Stimulated activated CD8-positive, alpha-beta memory T cell treated with anti-CD3 and anti-CD28 coated beads, Interleukin-7, amount 100 ng/mL, for 24 hours (primary cell): ENCODE results near the gene MYH13.

ENCODE experiments used
- DNase-seq: peaks from one replicate; pipeline ENCODE4 v3.0.0-alpha.2; 2020; ENCODE audit warnings: low read depth

MYH13 gene

GRCh38 chr17:10372906-10373305 lies at the start of gene MYH13:
Gene MYH13, minus strand, starts transcription at chr17:10373006. Its CDS starts 8,476 bp downstream, at chr17:10364530.
- DNase-seq, result no peak

DNA sequence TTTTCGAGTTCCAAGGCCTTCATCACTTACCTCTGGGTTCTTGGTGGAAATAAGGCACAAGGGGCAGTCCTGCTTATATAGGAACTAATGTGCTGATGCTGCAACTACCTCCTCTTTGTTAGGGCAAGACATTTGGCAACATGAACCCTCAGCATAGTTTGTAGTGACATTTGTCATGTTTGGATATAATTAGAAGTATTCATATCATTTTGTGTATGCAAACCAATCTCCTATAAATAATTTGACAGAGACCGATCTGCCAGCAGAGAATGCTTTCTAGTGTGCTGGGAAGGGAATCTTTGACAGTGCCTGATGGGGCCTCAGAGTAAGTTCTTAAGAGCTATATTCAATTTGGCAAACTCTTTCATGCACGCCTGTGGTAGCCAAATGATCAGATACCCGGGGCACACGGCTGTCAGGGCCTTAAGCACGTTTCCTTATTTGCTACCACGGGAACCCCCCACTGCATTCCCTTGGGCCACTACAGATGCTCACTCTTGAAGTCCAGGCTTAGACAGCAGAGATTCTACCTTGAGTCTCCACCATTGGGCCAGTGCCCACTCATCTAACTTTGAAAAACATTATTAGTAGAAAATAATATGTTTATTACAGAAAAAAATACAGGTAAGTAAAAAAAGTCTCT lies 49.2 kb upstream of the MYH13 start, which contains the start of gene MYH8:
Gene MYH8, minus strand, starts transcription at position 51 of the 643 bp plus-strand sequence. CDS start 1,723 bp downstream, outside the sequence.
- DNase-seq, result no peak

DNA sequence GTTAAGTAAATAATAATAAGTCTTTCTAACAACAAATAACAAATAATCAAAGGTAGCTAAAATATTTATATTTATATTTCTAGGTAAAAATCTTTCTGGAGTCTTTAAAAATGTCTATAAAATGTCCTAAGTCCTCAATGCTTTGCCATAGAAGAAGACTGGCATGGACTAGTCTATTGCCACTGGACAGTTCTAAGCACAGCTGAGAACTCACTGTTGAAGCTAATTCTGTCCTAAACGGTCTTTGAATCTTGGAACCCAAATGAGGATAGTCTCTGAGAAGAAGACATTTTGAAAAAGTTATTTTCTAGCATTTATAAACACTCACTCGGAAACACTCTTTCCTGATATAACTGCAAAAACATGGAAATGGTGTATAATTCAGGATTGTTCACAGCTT lies 48.4 kb upstream of the MYH13 start:
- no peak for DNase-seq

DNA sequence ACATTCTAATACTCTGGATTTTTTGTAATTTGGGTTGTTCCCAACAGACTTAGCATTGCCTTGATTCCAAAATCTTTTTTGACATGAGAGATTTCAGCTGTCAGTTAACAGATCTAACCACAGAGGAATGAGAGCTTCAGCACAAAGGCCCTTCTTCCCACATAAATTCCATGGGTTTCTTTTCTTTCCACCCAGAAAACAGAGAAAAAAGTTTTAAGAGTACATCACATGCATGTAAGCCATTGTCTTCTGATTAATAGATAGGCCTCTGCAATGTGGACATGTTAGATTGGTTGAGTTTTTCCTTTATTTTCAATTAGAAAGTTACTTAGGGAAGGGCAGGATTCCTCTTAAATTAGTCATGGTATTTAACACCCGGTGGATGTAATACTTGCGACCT lies 48.0 kb upstream of the MYH13 start:
- DNase-seq, result no peak

DNA sequence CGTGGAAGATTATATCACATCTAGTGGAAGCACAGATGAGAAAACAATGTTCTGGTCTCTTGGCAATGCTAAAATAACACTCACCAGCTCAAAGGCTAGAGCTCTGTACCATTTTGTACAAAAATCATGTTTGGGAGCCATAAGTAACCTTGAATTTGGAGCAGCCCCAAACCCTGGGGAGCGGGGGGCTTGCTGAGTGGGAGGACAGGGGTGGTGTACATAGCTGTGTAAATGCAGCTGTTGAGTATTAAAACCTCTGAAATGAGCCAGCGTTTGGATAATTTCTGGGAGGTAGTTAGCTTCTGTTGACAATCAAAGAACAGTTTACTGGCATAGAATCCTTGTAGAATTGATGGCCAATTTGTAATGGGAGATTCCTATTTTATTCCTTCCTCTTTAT lies 44.6 kb upstream of the MYH13 start:
- DNase-seq, result no peak

DNA sequence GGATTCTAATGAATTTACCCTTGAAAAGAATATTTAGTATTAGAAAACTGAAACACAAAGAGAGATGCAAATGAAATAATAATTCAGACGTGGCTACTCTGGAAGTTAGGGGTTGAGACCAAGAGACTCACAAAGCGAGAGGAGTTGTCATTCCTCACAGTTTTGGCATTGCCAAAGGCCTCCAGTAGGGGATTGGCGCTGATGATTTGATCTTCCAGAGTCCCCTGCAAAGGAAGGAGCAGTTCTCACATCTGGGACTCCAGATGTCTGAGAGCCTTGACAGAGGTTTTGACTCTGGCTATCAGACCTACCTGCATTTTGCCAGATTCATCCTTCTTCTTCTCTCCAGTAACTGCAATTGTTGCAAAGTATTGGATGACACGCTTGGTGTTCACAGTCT lies 42.4 kb upstream of the MYH13 start:
- DNase-seq, result no peak

DNA sequence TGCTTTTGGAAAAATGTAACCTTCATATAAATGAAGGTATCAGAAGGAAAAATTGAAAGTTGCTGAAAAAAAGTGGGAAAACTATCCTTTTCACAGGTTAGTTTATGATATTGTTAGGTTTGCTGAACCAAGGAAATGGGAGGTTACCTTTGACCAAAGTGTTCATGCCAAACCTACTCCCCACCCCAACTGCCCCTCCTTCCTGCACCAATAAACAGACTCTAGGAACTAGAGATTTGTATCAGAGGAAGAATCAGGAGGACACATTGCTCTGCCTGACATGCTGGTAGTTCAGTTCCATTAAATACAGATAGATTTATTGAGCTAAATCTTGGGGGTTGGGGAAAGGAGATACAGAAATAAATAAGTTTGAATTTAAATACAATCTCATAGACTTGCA lies 30.8 kb upstream of the MYH13 start:
- DNase-seq, result no peak

DNA sequence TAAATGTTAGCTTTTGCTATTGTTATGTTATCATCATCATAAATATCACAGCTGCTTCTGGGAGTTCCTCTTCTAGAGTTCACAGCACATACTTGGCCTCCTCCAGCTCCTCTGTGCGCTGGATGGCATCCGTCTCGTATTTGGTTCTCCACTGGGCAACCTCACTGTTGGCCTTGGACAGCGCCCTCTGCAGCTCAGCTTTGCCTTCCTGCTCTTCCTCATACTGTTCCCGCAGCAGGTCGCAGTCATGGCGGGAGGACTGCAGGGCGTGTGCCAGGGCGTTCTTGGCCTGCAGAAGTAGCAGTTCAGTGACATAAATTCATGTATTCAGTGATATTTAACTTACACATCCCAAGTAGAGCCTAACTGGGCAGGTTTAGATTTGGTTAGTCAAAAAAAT lies 25.5 kb upstream of the MYH13 start:
- DNase-seq, result no peak

- no peak for DNase-seq
Observed at GRCh38 chr17:10396524-10397163, 23.8 kb upstream of the MYH13 start.

- no peak for DNase-seq
Observed at GRCh38 chr17:10394201-10394887, 21.5 kb upstream of the MYH13 start.

DNA sequence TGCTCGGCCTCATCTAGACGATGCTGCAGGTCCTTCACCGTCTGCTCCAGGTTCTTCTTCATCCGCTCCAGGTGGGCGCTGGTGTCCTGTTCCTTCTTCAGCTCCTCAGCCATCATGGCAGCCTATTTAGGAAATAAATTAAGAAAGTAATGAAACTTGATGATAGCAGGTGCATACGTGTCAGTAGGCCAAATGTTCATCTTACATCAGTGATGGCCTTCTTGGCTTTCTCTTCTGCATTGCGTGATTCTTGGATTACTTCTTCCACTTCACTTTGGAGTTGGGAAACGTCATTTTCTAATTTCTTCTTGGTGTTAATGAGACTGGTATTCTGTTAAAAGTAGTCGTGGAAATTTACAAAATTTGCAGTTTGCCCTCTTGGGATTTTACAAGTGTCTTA lies 20.1 kb upstream of the MYH13 start:
- no peak for DNase-seq

DNA sequence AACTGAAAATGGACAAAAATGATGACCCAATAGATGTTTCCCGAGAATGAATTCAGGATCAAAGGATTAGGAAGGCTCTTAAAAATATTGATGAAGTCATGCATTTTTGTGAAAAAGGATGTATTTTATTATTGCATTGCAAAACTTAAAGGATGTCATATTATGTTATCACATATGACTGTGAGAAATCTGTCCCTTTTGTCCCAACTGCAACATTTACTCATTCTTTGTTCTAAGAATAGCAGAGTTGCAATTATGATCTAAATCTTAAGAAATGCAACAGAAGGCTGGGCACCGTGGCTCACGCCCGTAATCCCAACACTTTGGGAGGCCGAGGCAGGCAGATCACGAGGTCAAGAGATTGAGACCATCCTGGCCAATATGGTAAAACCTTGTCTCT lies 13.1 kb upstream of the MYH13 start:
- DNase-seq, result no peak

- DNase-seq, result no peak
Observed at GRCh38 chr17:10384175-10384574, 11.4 kb upstream of the MYH13 start.

DNA sequence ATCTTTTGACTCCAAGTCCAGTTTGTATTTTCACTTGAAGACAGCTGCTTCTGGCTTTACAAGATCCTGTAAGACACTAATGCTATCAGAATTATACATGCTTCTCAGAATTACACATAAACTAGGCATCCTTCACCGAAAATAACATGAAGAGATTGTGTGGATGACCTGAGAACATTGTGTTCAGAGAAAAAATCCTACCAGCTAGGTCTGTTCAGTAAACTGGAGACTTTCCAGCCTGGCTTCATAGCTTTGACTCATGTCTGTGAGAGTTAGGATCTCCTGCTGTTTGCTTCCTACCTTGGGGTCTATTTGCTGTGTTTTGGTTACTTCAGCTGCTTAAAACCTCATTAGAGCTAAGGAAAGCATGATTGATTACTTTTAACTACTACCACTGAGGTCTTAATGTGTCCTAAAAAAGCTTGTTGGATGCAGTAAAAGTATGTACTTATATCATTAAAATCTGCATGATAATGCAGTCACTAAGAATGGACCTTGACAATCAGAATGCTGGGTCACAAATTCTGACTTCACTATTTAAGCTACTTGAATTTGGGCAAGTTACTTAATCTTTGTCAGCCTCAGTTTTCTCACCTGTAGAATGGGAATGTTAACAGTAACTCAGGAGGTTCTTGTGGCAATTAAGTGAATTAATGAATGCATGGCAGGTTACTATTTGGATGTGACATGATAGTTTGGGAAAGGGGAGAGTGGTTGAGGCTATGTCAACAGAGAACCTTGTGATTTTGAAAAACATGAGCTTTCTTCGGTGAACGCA lies 8.0 kb upstream of the MYH13 start:
- DNase-seq, result no peak

GRCh38 chr17:10370016-10370608 lies 2.7 kb downstream of the MYH13 start:
- DNase-seq, result no peak

DNA sequence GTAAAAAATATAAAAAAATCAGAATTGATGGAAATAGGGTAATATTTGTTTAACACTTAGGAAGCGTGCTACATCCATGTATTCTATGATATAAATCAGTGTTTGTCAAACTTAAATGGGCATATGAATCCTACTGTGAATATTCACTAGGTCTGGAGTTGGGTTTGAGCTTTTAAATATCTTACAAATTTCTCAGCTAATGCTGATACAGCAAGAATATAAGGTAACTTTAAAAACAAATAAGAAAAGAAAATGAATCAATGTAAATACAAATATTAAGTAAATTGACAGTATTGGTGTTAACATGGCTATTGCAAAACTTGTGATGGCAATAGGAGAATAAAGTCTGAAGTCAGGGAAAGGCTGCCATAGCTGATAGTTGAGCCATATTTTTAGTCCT lies 3.6 kb downstream of the MYH13 start:
- no peak for DNase-seq

GRCh38 chr17:10368561-10368960 lies 4.2 kb downstream of the MYH13 start:
- DNase-seq, result no peak

DNA sequence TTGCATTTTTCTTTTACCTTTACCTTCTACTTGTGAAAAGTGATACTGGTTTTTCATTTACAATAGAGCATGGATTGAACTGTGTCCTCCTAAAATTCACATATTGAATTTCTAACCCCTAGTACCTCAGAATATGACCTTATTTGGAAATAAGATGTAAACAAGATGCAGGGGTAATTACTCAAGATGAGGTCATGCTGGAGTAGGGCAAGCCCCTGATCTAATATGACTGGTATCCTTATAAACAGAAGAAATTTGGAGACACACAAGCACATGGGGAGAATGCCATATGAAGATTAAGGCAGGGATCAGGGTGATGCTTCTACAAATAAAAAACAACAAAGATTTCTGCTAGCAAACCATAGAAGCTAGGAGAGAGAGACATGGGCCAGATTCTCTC lies 12.2 kb downstream of the MYH13 start:
- DNase-seq, result no peak

DNA sequence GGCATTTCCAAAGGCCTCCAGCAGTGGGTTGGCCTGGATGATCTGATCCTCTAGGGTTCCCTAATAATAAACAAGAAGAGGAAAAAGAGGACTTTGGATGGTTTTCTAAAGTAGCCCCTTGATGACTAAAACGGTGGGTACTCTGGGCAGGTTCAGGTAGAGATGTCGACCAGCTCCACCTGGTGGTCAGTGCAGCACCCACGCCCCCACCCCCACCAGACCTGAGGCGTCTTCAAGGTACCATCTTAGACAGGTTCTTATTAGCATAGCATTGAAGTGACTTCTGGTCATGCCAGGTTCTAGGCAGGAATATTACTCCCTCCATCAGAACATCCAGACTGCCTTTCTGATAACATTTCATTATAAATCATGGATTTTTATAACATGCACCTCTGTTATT lies 15.0 kb downstream of the MYH13 start:
- DNase-seq, result no peak

DNA sequence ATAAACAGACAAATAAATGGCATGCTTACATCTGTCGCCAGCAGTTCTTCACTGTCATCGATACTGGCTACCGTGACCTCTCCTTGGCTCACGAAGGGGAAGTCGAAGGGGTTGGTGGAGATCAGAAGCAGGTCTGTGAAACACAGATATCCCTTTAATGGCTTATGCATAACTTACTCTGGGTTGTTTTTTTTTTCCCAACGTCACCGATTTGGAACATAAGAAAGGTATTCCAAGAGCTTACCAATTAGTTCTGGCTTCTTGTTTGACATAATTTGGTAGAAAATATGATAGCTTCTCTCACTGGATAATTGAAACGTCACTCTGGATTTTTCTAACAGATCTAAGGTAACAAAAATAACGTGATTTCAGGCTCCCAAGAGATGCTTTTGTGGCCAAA lies 18.2 kb downstream of the MYH13 start:
- DNase-seq, result no peak

DNA sequence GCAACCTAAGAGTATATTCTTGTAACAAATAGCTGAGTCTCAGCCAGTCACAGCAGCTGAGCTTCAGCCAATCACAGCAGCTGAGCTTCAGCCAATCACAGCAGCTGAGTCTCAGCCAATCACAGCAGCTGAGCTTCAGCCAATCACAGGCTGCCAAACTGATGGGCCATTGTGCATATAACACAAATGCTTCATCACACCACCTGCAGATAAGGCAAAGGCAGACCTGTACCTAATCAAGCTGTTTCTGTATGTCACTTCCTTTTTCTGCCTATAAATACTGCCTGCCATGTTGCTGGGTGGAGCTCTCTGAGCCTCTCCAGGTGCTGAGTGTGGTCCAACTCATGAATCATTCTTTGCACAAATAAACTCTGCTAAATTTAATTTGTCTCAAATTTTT lies 19.9 kb downstream of the MYH13 start:
- no peak for DNase-seq

- DNase-seq, result no peak
Observed at GRCh38 chr17:10349403-10349802, 23.4 kb downstream of the MYH13 start.
